ENCODE data around the gene PSMD12.
A peak's percentile ranks its signal among the peaks of the same experiment; 100 is the strongest.
"Not testable (repeated sequence)": the region's sequence is repeated elsewhere in the genome, so short reads cannot be mapped to it uniquely, and the experiment has no call there.

The PSMD12 gene

GRCh38 chr17:67366193-67367157, at the start of gene PSMD12:
Gene PSMD12 (minus strand): TSS chr17:67366577. CDS start chr17:67366519, 58 bp downstream.
- DNase-seq (ENCODE audit: low read depth) = peak; percentile 90

- no peak for DNase-seq (ENCODE audit: low read depth)
Observed at GRCh38 chr17:67415291-67415690, 48.9 kb upstream of the PSMD12 start.

DNA sequence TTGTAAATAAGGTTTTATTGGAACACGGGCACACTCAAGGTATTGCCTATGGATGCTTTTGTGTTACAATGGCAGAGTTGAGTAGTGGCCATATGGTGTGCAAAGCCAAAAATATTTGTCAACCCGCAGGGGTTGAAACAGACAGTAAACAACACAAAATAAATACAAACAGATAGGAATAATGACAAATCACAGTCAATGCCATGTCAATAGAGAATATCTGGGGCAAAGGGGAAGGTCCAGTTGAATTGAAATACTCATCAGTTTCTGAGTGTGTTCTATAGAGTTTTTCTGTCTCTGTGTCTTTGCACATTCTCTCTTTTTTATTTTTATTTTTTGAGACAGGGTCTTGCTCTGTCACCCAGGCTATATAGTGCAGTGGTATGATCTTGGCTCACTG, 48.2 kb upstream of the PSMD12 start:
- no peak for DNase-seq (ENCODE audit: low read depth)

DNA sequence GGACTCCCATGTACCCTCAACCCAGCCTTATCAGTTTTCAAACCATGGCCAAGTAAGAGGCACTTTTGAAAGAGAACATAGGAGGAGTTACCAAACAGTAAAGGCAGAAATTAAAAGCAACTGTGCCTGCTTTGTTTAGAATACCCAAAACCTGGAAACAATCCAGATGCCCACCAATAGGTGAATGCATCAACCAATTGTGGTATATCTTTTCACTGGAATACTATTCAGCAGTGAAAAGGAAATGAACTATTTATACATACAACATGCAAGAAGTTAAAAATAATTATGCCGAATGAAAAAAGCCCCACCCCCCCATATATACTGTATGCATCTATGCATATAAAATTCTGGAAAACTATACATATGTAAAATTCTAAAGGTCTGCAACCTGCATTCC, 47.8 kb upstream of the PSMD12 start:
- DNase-seq (ENCODE audit: low read depth) = no peak

- DNase-seq (ENCODE audit: low read depth) = no peak
Observed at GRCh38 chr17:67413388-67413787, 47.0 kb upstream of the PSMD12 start.

- DNase-seq (ENCODE audit: low read depth) = no peak
Observed at GRCh38 chr17:67412941-67413340, 46.6 kb upstream of the PSMD12 start.

DNA sequence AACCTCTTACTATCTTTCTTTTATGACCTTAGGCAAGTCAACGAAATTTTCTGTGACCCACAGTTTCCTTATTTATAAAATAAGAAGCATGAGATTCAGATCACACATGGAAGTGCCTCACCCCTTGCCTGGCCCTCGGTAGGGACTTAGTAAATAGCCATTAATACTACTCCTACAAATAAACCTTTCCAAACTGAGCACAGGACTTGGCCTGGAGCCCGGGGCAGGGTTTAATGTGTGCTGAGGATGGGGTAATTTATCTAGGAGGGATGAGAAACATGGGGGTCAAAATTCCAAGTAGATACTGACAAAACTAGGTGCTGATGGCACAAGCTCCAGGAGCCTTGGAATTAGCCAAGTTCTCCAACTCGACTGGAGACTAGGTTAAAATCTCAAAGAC, 45.7 kb upstream of the PSMD12 start:
- DNase-seq (ENCODE audit: low read depth) = no peak

GRCh38 chr17:67411397-67411796, 45.0 kb upstream of the PSMD12 start:
- no peak for DNase-seq (ENCODE audit: low read depth)

DNA sequence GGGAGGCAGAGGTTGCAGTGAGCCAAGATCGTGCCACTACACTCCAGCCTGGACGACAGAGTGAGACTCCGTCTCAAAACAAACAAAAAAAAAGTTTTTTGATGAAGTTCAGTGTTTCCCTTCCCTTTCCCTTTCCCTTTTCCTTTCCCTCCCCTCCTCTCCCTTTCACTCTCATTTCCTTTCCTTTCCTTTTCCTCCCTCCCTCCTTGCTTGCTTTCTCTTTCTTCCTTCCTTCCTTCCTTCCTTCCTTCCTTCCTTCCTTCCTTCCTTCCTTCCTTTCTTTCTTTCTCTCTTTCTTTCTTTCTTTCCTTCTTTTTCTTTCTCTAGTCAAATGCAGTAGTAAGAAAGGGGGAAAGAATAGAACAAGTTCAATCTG, 42.1 kb upstream of the PSMD12 start:
- not testable (repeated sequence) for DNase-seq (ENCODE audit: low read depth)

- no peak for DNase-seq (ENCODE audit: low read depth)
Observed at GRCh38 chr17:67403483-67403882, 37.1 kb upstream of the PSMD12 start.

GRCh38 chr17:67403065-67403464, 36.7 kb upstream of the PSMD12 start:
- DNase-seq (ENCODE audit: low read depth) = no peak

DNA sequence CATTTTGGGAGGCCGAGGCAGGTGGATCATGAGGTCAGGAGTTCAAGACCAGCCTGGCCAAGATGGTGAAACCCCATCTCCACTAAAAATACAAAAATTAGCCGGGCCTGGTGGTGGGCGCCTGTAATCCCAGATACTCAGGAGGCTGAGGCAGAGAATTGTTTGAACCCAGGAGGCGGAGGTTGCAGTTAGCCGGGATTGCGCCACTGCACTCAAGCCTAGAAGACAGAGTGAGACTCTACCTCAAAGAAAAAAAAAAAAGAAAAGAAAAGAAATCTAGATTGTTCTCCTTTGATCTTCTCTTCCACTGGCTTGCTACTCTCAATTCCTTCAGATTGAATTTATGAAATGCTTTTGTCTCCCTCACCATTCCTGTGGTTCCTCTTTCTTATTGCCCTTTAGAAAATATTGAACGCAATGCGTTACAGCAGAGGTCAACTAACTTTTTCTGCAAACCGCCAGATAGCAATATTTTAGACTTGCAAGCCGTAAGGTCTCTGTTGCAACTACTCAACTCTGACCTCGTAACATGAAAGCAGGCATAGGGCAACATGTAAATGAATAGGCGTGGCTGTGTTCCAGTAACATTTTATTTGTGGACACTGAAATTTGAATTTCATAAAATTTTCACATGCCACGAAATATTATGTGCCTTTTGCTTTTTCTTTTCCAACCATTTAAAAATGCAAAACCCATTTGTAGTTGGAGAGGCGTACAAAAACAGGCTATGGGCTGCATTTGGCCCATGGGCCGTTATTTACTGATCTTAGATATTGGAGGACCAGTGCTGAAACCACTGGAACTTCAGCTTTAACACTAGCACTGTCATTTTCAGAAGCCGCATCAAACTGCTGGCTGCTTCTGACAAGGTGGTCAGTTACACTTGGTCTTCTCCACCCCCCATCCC, 35.5 kb upstream of the PSMD12 start:
- no peak for DNase-seq (ENCODE audit: low read depth)

DNA sequence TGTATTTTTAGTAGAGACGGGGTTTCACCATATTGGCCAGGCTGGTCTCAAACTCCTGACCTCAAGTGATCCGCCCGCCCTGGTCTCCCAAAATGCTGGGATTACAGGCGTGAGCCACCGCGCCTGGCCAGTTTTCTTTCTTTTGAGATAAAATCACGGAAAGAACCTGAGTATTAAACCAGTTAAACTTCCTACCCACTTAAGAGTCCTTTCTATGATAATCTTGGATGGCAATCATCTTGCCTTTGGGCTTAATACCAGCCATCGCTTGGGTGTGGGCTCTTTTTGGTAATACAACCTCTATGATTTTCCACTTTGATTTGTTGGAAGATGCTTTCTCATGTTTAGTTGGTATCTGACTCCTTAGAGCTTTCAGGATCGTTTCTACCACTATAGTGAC, 34.7 kb upstream of the PSMD12 start:
- no peak for DNase-seq (ENCODE audit: low read depth)

DNA sequence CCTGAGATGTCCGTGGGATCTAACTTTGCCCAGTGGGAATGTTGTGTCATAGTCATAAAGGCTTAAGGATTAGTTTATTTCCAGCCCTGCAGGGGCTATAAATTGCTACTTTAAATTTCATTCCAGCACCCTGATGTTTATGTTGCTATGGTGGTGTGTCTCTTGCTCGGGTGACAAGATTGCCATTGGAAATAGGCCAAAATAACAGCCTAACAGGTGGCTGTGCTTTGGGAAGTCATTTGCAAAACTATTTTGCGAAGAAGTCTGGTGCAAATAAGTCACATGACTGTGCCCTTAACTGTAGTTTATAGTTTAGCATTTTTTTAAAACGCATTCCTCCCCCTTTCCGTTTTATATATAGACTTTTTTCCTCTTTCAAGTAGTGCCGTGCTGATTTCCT, 33.8 kb upstream of the PSMD12 start:
- DNase-seq (ENCODE audit: low read depth) = peak; percentile 38

- DNase-seq (ENCODE audit: low read depth) = no peak
Observed at GRCh38 chr17:67399676-67400075, 33.3 kb upstream of the PSMD12 start.

GRCh38 chr17:67393809-67394397, 27.5 kb upstream of the PSMD12 start:
- no peak for DNase-seq (ENCODE audit: low read depth)

- DNase-seq (ENCODE audit: low read depth) = no peak
Observed at GRCh38 chr17:67392111-67392510, 25.7 kb upstream of the PSMD12 start.

DNA sequence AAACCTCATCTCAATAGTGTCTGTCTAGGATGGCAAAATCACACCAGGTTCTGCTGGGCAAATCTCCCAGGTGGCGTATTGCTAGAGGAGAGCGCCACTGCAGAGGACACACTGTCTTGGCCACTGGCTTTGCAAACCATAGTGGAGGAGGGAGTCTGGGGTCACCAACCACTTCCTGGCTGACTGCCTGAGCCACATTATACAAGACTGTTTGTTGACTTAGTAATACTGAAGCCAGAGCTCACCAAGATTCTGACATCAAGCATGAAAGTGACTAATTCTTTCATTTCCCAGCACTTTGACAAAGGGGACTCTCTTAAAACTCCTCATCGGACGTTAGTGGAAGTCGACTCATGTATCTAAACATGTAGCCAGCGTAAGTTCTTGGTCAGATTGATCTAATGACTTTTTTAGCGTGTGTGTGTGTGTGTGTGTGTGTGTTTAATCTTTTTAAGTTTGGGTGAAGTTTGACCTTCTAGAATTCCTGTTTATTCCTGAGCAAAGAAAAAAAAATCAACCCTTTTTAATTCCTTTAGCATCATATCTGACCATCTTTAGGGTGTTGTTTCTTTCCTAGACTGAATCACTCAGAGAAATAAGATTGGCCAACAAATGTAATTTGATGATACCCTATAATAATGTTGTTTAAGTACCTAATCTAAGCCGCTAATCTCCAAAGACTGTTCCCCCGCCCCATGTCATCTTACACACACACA, 24.4 kb upstream of the PSMD12 start:
- DNase-seq (ENCODE audit: low read depth) = peak; percentile 97

DNA sequence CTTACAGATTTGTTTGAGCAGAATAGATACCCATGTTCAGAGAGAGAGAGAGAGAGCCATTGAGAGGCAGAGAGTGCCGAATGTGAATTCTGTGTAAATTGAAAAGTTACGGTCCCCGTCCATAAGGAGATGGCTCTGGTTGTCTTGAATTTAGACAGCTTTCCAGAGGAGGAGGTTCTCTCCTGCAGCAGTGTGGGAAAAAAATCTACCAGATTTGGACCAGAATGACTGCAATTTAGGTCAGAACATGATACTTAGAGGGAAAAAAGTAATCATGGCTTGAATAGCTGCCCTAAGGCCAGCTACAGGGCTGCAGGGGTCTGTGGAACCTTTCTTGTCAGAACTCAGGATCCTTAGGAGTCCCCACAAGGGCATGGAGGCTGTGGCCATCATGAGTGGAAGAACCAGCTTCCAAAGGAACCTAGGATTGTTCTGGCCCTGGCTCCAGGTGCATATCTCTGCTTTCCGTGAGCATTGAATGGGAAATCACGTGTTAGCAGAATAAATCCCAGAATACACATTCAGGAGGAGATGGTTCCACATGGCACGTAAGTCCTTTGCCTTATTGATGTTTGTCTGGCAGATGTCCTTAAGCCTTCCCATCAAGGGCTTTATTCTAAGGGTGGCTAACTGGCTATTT, 23.7 kb upstream of the PSMD12 start:
- DNase-seq (ENCODE audit: low read depth) = no peak

- DNase-seq (ENCODE audit: low read depth) = no peak
Observed at GRCh38 chr17:67388986-67389385, 22.6 kb upstream of the PSMD12 start.

GRCh38 chr17:67388536-67388935, 22.2 kb upstream of the PSMD12 start:
- DNase-seq (ENCODE audit: low read depth) = not testable (repeated sequence)

Data from EH (cell line).